Stimulated activated CD4-positive, alpha-beta T cell treated with anti-CD3 and anti-CD28 coated beads, Interleukin-1b, Interleukin-23, amount 100 ng/mL, for 4 hours (primary cell): ENCODE data around the gene DDX42.
"Not testable (repeated sequence)": the region's sequence is repeated elsewhere in the genome, so short reads cannot be mapped to it uniquely, and the experiment has no call there.

ENCODE experiments used
- DNase-seq, 2 donors: peaks; one replicate each; pipeline ENCODE4 v3.0.0-alpha.2; 2020; ENCODE audit warnings: low read depth in 2 of 2

The DDX42 gene

DNA sequence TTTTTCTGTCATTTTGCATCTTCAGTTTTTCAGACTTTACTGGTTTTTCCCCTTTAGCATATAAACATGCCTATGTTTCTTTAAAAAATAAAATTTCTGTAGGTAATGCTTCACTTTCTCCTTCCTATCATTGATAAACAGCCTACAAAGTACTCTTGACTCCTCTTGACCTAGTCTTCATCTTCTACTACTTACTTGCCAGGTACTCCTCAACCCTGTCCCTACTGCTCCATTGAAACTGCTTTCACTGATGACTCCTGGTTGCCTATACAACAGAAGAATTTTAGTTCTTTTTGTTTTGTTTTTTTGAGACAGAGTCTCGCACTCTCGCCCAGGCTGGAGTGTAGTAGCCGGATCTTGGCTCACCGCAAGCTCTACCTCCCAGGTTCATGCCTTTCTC, 7.0 kb downstream of the DDX42 start:
- no peak for DNase-seq

DNA sequence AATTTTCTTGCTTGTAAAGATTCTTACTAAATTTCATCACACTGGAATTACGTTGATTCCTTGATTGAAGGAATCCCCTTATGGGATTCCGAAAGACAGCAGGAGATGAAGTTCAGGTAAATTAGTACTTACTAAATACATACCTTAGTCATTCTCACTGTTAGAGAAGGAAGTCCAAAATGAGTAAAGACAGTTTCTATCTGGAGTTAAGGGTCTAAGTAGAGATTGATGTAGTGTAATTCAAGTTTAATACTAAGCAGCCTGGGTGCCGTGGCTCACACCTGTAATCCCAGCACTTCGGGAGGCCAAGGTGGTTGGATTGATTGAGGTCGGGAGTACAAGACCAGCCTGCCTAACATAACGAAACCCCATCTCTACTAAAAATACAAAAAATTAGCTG, 9.6 kb downstream of the DDX42 start:
- DNase-seq, result no peak

DNA sequence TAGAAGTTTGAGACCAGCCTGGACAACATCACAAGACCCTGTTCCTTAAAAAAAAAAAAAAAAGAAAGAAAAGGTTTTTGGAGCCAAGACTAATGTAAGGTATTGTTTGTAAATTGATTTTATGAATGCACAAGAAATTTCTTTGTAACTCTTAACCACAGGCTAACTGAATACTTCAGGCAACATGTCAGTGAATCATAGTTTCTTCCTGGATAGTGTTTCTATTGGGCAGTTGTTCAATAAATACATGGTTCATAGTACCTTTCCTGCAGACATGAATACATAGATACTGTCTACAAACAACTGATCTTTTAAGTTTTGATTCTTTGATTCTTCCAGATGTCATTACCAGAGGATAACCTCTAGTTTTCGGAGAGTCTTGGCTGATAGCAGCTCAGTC, 11.6 kb downstream of the DDX42 start:
- no peak for DNase-seq

GRCh38 chr17:63786117-63786516, 12.1 kb downstream of the DDX42 start:
- DNase-seq, result no peak

DNA sequence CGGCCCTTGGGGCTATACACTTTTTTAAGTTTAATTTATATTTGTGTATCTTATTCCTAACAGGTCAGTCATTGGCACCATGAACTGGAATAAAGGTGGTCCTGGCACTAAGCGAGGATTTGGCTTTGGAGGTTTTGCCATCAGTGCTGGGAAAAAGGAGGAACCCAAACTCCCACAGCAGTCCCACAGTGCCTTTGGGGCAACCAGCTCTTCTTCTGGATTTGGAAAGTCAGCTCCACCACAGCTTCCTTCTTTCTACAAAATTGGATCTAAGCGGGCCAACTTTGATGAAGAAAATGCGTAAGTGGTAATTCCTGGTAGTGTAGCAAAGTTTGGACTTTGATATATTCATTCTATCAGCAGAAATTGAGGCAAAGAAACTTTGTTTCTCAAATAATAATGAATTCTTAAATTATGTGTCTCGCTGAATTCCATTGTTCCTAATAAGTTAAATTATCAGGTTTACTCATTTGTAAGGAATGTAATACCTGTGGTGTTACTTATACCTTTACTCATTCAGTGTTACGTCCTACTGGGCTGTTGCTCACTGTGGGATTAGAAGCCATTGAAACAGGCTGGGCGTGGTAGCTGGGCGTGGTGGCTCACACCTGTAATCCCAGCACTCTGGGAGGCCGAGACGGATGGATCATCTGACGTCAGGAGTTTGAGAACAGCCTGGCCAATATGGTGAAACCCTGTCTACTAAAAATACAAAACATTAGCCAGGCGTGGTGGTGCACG, 13.2 kb downstream of the DDX42 start:
- DNase-seq, result no peak

DNA sequence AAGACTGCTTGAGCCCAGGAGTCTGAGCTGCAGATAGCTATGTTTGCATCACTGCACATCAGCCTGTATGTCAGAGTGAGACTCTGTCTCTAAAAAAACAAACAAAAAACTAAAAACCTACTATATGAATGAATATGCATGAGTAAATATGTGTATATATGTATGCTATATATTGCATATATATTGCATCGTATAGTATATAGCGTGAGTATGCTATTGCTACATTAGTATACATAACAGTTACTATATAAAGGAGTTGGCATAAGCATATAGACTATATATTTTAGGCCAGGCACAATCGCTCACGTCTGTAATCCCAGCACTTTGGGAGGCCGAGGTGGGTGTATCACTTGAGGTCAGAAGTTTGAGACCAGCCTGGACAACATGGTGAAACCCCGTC, 16.1 kb downstream of the DDX42 start:
- no peak for DNase-seq

DNA sequence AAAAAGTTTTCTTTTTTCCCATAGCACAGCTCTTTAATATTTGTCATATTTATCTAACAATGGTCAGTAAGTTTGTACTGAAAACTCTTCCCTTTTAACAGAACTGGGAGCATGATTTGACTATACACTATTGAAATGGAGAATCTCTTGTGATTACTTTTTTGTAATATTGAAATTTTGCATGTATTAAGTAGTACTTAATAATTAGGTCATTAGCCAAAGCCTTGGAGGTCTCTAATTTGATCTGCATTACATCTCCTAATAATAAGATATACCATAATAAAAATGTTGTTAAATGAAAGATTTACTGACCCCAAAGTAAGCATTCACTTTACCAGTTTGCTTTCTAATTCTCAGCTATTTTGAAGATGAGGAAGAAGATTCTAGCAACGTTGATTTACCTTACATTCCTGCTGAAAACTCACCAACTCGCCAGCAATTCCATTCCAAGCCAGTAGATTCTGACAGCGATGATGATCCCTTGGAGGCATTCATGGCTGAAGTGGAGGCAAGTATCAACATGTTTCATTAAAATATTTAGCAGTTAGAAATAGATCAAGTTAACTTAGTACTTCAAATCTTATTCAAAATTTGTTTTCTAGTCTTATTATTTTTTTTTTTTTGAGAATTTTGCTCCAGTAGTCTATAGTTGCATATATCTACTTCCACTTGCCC, 18.2 kb downstream of the DDX42 start:
- no peak for DNase-seq

DNA sequence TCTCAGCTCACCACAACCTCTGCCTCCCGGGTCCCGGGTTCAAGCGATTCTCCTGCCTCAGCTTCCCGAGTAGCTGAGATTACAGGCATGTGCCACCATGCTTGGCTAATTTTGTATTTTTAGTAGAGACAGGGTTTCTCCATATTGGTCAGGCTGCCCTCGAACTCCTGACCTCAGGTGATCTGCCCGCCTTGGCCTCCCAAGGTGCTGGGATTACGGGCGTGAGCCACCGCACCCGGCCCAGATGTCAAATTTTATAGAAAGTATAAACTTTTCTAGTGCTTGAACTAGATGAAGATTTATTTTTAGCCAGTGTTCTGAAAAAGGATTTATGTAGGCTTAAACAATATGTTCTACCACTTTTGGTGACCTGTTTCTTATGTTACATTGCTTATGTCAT, 22.4 kb downstream of the DDX42 start:
- DNase-seq, result not testable (repeated sequence)

DNA sequence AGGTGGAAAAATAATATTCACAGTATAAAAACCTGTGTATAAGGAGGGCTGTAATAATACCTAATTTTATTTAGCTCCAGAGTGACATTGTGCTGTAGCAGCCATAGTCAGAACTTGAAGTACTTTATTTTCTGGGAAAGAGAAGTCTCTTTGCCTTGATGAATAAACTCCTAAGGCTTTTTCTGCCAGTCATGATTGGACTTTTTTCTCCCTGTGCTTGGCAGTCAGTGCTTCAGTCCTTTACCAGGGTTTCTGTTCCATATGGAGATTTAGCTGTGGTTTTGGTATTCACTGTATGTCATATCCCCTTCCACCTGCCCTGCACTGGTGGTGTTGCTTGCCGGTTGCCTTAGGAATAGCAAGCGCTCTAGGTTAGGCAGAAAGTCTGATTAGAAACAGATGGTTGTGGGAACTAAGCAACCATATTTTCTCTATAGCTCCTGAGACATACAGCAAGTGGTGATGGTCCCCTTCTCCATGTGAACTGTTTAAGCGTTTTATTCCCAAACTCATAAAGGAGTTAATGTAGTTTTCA, 24.7 kb downstream of the DDX42 start:
- no peak for DNase-seq

DNA sequence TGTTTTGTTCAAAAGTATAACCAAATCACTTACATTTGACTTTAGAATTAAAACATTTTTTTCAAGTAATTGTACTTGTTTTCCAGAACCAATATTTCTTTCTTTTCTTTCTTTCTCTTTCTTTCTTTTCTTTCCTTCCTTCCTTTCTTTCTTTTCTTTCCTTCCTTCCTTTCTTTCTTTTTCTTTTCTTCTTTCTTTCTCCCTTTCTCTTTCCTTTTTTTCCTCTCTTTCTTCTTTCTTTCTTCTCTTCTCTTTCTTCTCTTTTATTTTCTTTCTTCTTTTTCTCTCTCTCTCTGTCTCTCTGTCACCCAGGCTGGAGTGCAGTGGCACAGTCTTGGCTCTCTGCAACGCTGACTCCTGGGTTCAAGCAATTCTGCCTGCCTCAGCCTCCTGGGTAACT, 26.8 kb downstream of the DDX42 start:
- no peak for DNase-seq

- DNase-seq, result no peak
Measured at GRCh38 chr17:63804328-63804727, 30.4 kb downstream of the DDX42 start.

DNA sequence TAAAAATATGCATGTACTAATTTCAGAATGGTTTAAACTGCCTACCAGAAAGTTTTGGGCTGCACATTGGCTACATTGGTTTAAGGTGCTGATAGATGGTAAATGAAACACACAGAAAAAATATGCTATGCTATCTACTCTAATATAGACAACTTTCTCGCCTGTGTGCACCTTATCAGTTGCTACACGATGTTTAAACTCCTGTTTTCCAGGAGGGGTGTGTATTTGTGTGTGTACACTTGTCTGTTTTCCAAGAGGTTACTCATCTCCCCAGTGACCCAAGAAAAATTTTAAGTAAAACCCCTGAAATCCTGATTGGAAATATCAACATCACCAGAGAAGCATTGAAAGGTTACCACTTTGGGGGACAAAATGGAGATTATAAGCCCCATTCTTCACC, 31.6 kb downstream of the DDX42 start:
- DNase-seq, result no peak

DNA sequence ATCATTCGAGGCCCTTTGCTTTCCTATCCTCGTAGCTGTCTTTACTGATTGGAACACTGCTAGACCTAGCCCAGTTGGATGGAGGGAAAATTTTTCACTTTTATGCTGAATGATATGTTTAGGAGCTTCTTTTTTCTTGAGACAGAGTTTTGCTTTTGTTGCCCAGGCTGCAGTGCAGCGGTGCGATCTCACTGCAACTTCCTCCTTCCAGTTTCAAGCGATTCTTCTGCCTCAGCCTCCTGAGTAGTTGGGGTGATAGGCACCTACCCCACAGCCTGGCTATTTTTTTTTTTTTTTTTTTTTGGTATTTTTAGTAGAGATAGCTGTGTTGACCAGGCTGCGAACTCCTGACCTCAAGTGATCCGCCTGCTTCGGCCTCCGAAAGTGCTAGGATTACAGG, 36.0 kb downstream of the DDX42 start:
- no peak for DNase-seq

- DNase-seq, result no peak
Measured at GRCh38 chr17:63816123-63816522, 42.2 kb downstream of the DDX42 start.

DNA sequence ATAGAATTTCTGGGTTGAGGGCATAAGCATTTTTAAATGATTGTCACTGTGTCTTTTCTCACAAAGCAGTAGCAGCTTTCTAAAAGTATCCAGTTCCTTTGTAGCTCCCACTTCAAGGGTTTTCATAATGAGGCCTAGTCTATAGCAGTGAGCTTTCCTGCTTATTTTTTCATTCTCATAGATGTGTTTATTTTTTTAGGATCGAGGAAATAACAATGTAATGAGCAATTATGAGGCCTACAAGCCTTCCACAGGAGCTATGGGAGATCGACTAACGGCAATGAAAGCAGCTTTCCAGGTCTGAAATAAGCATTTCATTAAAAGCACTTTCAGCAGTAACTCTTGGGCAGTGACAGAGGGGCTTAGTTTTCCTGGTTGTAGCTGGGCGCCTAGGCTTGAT, 42.7 kb downstream of the DDX42 start:
- no peak for DNase-seq

DNA sequence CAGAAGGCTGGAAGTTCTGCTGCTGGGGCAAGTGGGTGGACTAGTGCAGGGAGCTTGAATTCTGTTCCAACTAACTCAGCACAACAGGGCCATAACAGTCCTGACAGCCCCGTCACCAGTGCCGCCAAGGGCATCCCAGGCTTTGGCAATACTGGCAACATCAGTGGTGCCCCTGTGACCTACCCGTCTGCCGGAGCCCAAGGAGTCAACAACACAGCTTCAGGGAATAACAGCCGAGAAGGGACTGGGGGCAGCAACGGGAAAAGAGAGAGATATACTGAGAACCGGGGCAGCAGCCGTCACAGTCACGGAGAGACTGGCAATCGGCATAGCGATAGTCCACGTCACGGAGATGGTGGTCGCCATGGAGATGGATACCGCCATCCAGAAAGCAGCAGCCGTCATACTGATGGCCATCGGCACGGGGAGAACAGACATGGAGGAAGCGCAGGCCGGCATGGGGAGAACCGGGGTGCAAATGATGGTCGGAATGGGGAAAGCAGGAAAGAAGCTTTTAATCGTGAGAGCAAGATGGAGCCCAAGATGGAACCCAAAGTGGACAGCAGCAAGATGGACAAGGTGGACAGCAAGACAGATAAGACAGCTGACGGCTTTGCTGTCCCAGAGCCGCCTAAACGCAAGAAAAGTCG, 43.9 kb downstream of the DDX42 start:
- DNase-seq, result no peak

GRCh38 chr17:63819131-63819530, 45.2 kb downstream of the DDX42 start:
- DNase-seq, result no peak

DNA sequence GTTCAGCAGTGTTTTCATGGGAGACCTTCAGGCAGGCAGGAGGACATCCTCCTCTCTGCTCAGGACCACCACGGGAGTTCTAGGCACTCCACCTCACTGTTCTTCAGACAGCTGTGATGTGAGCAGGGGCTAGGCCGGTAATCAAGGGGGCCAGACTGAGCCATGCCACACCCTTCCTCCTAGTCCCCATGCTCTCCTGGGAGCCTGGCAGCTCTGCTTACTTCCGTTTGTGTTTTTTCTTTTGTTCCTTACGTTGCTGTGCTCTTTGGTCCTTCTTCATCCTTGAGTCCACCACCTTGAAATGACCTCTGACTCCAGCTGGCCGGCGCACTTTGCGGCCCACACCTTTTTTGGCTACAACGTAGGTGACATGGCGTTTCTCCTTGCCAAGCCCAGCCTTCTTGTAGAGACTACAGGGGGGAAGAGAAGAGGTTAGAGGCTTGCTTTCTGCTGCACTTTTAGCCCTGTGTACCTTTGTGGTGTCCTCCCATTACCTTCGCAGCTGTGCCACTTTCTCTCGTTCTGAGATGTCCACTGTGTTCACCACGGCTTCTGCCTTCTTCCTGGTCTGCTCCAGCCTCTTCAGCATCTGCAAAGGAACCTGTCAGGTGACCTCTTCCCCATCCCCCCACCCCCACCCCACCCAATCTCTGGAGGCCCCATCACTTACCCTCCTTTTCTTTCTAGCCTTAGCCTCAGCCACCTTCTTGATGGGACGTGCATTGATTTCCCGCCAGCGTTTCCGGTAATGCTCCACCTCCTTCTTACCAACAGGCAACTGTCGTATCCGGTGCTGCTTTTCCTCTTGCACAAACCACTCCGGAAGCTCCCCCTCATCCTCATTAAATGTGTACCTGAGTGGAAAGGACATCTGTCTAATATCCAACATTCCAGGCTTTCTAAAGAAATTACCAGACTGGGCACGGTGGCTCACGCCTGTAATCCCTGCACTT, 45.9 kb downstream of the DDX42 start:
- DNase-seq, result no peak

- DNase-seq, result no peak
Measured at GRCh38 chr17:63820963-63821561, 47.1 kb downstream of the DDX42 start.

GRCh38 chr17:63821804-63822203, 47.8 kb downstream of the DDX42 start:
- DNase-seq, result no peak

- DNase-seq, result no peak
Measured at GRCh38 chr17:63822537-63822936, 48.6 kb downstream of the DDX42 start.
